Fibroblast of the aortic adventitia (primary cell): ENCODE data around the gene NTRK1. TPM values are rescaled to one million over a fixed set of nuclear protein-coding genes. Genes with fewer than 3 reads are reported as not detected.

Experiments used
- DNase-seq: peaks from one replicate; pipeline ENCODE4 v3.0.0-alpha.2; 2010; ENCODE audit warnings: low read depth
- H3K4me3 ChIP-seq: 2 replicates; pipeline ENCODE4 v1.5.1; 2011; ENCODE audit warnings: low read depth, mild to moderate bottlenecking, control low read depth, low read length, moderate library complexity
- total RNA-seq: library from RNA; depleted of rRNA; stranded (reverse); fragments of >200 nt; gene quantifications from 2 replicates; pipeline ENCODE4 v1.2.3, GENCODE V29; 2012; ENCODE audit warnings: low replicate concordance
- TF ChIP-seq, protein P1 (sequence below): IDR thresholded peaks from 2 replicates; pipeline ENCODE4 v1.5.1; 2011; ENCODE audit warnings: mild to moderate bottlenecking, low read length, control low read depth, inconsistent platforms; ENCODE audit not compliant: insufficient read depth

NTRK1 gene
- total RNA-seq, 1 donor = 0.09 TPM

DNA sequence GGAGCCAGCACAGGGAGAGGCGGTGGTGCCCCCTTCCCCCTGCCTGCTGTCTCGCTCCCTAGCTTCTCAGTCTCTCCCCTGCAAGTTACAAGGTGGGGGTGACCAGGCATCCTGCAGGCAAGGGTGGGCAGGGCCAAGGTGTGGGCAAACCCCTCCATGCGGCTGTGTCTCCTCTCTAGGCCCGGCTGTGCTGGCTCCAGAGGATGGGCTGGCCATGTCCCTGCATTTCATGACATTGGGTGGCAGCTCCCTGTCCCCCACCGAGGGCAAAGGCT is 14.6 kb downstream of the NTRK1 start:
- no peak overlapping the region for H3K4me3 ChIP-seq
- DNase-seq = no peak
- TF ChIP-seq, protein P1, sequence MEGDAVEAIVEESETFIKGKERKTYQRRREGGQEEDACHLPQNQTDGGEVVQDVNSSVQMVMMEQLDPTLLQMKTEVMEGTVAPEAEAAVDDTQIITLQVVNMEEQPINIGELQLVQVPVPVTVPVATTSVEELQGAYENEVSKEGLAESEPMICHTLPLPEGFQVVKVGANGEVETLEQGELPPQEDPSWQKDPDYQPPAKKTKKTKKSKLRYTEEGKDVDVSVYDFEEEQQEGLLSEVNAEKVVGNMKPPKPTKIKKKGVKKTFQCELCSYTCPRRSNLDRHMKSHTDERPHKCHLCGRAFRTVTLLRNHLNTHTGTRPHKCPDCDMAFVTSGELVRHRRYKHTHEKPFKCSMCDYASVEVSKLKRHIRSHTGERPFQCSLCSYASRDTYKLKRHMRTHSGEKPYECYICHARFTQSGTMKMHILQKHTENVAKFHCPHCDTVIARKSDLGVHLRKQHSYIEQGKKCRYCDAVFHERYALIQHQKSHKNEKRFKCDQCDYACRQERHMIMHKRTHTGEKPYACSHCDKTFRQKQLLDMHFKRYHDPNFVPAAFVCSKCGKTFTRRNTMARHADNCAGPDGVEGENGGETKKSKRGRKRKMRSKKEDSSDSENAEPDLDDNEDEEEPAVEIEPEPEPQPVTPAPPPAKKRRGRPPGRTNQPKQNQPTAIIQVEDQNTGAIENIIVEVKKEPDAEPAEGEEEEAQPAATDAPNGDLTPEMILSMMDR = no peak

DNA sequence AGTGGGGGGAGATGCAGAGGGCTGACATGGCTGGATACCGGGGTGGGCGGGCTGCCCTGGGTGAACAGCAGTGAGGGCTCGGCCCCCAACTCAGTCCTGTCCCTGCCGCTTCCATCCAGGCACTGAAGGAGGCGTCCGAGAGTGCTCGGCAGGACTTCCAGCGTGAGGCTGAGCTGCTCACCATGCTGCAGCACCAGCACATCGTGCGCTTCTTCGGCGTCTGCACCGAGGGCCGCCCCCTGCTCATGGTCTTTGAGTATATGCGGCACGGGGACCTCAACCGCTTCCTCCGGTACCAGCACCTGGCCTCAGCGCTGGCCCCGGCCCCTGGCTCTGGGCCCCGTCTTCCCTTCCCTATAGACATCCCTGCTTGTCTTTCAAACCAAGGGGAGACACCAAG is 15.6 kb downstream of the NTRK1 start:
- TF ChIP-seq, protein P1 = no peak
- DNase-seq = no peak
- no peak overlapping the region for H3K4me3 ChIP-seq

GRCh38 chr1:156877433-156878170 is 16.9 kb downstream of the NTRK1 start:
- TF ChIP-seq, protein P1 = no peak
- no peak for DNase-seq
- no peak overlapping the region for H3K4me3 ChIP-seq

- no peak for DNase-seq
- no peak overlapping the region for H3K4me3 ChIP-seq
- TF ChIP-seq, protein P1 = no peak
Measured at GRCh38 chr1:156879876-156880275, 19.2 kb downstream of the NTRK1 start.

DNA sequence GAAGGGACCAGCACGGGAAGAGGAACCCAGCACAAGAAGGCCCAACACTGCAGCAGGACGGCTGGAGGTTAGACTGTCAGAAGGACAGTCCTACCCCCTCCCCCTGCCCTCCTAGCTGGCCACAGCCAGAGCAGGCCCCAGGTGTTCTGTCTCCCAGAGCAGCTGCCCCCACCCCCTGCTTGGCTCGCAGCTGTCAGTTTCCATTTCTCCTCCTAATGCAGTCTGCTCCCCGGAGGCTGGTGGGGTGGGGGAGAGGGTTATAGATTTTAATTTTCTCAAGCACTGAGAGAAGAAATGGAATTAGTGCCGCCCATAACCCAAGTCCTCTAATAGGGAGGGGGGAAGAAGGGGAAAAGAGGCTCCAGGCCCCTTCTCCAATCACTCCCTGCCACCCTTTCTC is 19.8 kb downstream of the NTRK1 start:
- DNase-seq = no peak
- TF ChIP-seq, protein P1 = no peak
- H3K4me3 ChIP-seq = no peak overlapping the region

- no peak for DNase-seq
- TF ChIP-seq, protein P1 = no peak
- no peak overlapping the region for H3K4me3 ChIP-seq
Measured at GRCh38 chr1:156881101-156881500, 20.4 kb downstream of the NTRK1 start.

GRCh38 chr1:156881663-156882062 is 21.0 kb downstream of the NTRK1 start:
- H3K4me3 ChIP-seq = no peak overlapping the region
- no peak for DNase-seq
- TF ChIP-seq, protein P1 = no peak
